Lower lobe of right lung (tissue), 2 donors: ENCODE measurements around the gene TMC4. TPM values are rescaled to one million over a fixed set of nuclear protein-coding genes. Genes with fewer than 3 reads are reported as not detected.
A peak's percentile ranks its signal among the peaks of the same experiment; 100 is the strongest.

Source experiments
- ATAC-seq, 2 donors: fragments of 200-7000 bp; cut with Tn5 transposase; one replicate each; pipeline ENCODE4 v1.9.1; 2020 to 2022; ENCODE audit warnings: mild to moderate bottlenecking in 2 of 2, moderate library complexity in 2 of 2
- DNase-seq: peaks from one replicate; pipeline ENCODE4 v3.0.0-alpha.2; 2020
- H3K27ac ChIP-seq: fragments of 200-600 bp; one replicate; pipeline ENCODE4 v1.8.0; 2022
- H3K27me3 ChIP-seq: fragments of 200-600 bp; one replicate; pipeline ENCODE4 v1.8.0; 2022; ENCODE audit warnings: low read depth
- H3K36me3 ChIP-seq: fragments of 200-600 bp; one replicate; pipeline ENCODE4 v1.8.0; 2022; ENCODE audit warnings: mild to moderate bottlenecking
- H3K4me1 ChIP-seq: fragments of 200-600 bp; one replicate; pipeline ENCODE4 v1.8.0; 2022
- H3K4me3 ChIP-seq: fragments of 200-600 bp; one replicate; pipeline ENCODE4 v1.8.0; 2022; ENCODE audit warnings: mild to moderate bottlenecking
- H3K9me3 ChIP-seq: fragments of 200-600 bp; one replicate; pipeline ENCODE4 v1.8.0; 2022
- intact Hi-C: fragments of 100-400 bp; cut with DNase I; formaldehyde crosslinking; loops from one replicate; pipeline ENCODE4 v1.11.0; 2022
- total RNA-seq: library from RNA; stranded (reverse); fragmentation: NEBNext Ultra II Directional; extraction: Animal tissue kit (Norgen Biotek cat#: 25700); gene quantifications from one replicate; pipeline ENCODE4 v1.2.1, GENCODE V29; 2021
- TF ChIP-seq, protein P1 (sequence below): fragments of 200-600 bp; IDR thresholded peaks from one replicate; pipeline ENCODE4 v1.8.0; 2022; ENCODE audit warnings: antibody characterized with exemption, mild to moderate bottlenecking
- donor health status: DM: no; HTN: yes; CAD: no; lungs with severe emphysema.

Gene TMC4
- total RNA-seq, 1 donor from 2014 or later, result 57.6 TPM

DNA sequence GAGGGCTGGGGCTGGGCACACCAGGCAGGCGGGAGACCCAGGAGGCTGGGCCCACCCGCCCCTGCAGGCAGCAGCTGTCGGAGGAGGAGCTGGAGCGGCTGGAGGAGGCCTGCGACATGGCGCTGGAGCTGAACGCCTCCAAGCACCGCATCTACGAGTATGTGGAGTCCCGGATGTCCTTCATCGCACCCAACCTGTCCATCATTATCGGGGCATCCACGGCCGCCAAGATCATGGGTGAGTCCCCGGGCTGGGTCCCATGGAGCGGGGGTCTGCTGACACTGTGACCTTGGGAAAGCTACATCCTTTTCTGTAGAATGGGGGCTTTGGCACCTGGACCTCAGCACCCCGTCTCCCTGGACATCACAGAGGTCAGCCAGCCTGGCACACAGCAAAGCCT, 49.3 kb downstream of the TMC4 start:
- H3K9me3 ChIP-seq, result no peaks in the 10 kb centered on the region
- intact Hi-C loops, result no loop called here

DNA sequence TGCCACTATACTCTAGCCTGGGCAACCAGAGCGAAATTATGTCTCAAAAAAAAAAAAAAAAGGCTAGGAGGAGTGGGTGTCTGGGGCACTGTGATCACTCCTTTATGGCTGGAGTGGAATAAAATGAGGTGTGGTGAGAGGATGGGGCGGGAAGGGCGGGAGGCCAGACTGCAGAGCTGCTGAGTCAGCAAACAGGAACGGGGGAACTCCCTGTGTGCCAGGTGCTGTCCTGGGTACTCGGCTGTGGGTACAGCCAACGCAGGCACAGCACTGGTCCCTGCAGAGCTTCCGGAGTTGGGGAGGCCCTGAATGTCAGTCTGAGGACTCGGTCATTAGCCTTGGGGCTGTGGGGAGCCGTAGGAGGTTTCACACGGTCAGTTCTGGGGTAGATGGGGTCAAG, 51.7 kb downstream of the TMC4 start:
- H3K4me1 ChIP-seq, result peaks cover 9% of the 10 kb centered on the region
- H3K27me3 ChIP-seq, result no peaks in the 10 kb centered on the region
- no peak overlapping the region for H3K27ac ChIP-seq
- no peak for ATAC-seq
- no peak overlapping the region for H3K4me3 ChIP-seq
- no peaks in the 10 kb centered on the region for H3K9me3 ChIP-seq
- intact Hi-C loops, result no loop called here
- H3K36me3 ChIP-seq, result peaks cover 82% of the 10 kb centered on the region
- TF ChIP-seq, protein P1, sequence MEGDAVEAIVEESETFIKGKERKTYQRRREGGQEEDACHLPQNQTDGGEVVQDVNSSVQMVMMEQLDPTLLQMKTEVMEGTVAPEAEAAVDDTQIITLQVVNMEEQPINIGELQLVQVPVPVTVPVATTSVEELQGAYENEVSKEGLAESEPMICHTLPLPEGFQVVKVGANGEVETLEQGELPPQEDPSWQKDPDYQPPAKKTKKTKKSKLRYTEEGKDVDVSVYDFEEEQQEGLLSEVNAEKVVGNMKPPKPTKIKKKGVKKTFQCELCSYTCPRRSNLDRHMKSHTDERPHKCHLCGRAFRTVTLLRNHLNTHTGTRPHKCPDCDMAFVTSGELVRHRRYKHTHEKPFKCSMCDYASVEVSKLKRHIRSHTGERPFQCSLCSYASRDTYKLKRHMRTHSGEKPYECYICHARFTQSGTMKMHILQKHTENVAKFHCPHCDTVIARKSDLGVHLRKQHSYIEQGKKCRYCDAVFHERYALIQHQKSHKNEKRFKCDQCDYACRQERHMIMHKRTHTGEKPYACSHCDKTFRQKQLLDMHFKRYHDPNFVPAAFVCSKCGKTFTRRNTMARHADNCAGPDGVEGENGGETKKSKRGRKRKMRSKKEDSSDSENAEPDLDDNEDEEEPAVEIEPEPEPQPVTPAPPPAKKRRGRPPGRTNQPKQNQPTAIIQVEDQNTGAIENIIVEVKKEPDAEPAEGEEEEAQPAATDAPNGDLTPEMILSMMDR, result no peak
- no peak for DNase-seq

More for the DNA sequence above, 49.3 kb downstream of the TMC4 start:
- no peak for DNase-seq
- TF ChIP-seq, protein P1, result no peak
- no peak for ATAC-seq
- peaks cover 99% of the 10 kb centered on the region for H3K36me3 ChIP-seq
- H3K27me3 ChIP-seq, result no peaks in the 10 kb centered on the region
- no peak overlapping the region for H3K4me3 ChIP-seq
- H3K4me1 ChIP-seq, result no peaks in the 10 kb centered on the region
- no peak overlapping the region for H3K27ac ChIP-seq

DNA sequence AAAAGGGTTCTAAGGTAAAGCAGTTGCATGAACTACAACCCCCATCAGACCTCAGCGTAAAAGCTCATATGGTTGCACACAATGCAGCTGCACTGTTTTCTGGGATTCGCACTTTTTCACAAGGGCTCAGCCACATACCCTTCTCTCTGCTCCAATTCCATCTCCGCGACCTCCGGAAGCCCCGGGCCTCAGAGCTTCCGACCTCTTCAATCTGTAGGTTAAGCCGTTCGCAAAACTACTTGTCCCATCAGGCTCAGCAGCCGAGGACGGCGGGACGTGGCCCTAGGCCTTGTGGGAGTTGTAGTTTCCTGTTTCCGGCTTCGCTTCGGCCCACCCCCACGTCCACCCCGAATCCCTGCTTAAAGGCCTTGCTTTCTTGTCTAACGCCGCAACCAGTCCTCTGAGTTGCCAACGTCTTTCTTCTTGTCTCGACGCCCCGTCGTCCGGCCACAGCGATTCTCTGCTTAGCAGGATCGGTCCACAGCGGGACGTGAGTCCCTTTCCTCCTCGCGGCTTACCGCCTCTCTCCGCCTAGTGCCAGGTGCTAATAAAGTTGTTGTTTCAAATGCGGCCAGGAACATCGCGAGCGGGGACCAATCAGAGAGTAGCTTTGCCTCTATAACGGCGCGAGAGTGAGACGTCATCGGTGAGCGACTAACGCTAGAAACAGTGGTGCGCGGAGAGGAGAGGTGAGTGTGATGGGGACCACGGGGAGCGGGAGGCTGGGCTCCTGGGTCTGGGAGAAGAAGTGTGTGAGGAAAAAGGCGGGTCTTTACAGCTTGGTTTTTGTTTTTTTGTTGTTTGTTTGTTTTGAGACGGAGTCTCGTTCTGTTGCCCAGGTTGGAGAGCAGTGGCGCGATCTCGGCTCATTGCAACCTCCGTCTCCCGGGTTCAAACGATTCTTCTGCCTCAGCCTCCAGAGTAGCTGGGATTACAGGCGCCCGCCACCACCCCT, 57.6 kb downstream of the TMC4 start, which contains the start of the genes PRPF31 and TFPT:
TSS of gene PRPF31 (plus strand) at position 646 of the 955 bp plus-strand sequence. CDS start 2,525 bp downstream, outside the sequence.
TSS of gene TFPT (minus strand) at position 549 of the 955 bp plus-strand sequence. CDS start at position 161, 388 bp downstream.
- DNase-seq (peak; percentile 98), ATAC-seq (peak; percentile 96 to 98)
- peaks cover 27% of the 10 kb centered on the region for H3K4me1 ChIP-seq
- intact Hi-C loops, result no loop called here
- no peaks in the 10 kb centered on the region for H3K27me3 ChIP-seq
- peak within 1 kb of the TSS; percentile 77 for H3K4me3 ChIP-seq
- H3K36me3 ChIP-seq, result peaks cover 36% of the 10 kb centered on the region
- TF ChIP-seq, protein P1, result no peak
- H3K27ac ChIP-seq, result peak within 1 kb of the TSS; percentile 90
- no peaks in the 10 kb centered on the region for H3K9me3 ChIP-seq

DNA sequence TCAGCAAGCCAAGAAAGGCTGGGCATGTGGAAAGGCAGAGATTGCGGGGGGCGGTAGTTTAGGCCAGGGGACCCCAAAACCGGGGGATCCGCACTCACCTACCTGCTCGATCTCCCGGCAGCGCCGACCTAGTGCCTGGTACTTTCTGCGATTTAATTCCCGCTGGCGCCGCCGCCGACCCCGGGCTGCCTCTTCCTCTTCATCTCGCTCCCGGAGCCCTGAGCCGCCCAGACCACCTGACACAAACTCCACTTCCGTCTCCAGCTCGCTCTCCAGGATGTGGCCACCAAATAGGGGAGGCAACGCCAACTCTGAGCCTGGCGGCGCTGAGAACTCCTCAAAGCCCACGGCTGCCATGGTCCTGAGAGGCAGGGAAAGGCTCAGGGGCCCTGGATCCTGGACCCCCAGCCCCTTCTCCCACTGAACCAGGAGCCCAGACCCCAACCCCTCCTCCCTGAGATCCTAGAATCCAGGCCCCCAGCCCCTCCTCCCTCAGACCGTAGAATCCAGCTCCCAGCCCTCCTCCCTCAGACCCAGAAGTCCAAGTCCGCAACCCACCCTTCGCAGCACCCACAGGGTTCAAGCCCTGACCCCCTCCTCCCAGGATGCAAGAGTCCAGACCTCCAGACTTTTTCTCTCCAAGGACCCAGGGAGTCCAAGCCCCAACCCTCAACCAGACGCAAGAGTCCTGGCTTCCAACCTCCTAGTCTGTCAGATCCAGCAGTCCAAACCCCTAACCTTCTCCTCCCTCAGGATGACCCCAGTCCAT, 58.4 kb downstream of the TMC4 start:
- peak overlapping the region; percentile 90 for H3K27ac ChIP-seq
- TF ChIP-seq, protein P1, result no peak
- intact Hi-C loops, result no loop called here
- H3K27me3 ChIP-seq, result no peaks in the 10 kb centered on the region
- peaks cover 27% of the 10 kb centered on the region for H3K4me1 ChIP-seq
- H3K4me3 ChIP-seq, result peak overlapping the region; percentile 77
- peaks cover 36% of the 10 kb centered on the region for H3K36me3 ChIP-seq
- peak; percentile 54 to 57 for ATAC-seq
- H3K9me3 ChIP-seq, result no peaks in the 10 kb centered on the region
- peak; percentile 66 for DNase-seq

Other genes starting within 250 kb of the TMC4 start
- 0.21 TPM for gene CACNG8, start 210.2 kb downstream of the TMC4 start, total RNA-seq
- gene CACNG6, start 181.5 kb downstream of the TMC4 start, total RNA-seq, result 2.2 TPM
- gene VSTM1, start 109.3 kb downstream of the TMC4 start, total RNA-seq, result 1.7 TPM
- gene TARM1, start 91.8 kb downstream of the TMC4 start, total RNA-seq, result not detected
- gene OSCAR, start 72.4 kb downstream of the TMC4 start, total RNA-seq, result 77.8 TPM
- 119 TPM for gene NDUFA3, start 70.3 kb downstream of the TMC4 start, total RNA-seq
- gene TFPT, start 57.5 kb downstream of the TMC4 start, total RNA-seq, result 22.1 TPM
- gene PRPF31, start 57.4 kb downstream of the TMC4 start, total RNA-seq, result 43.5 TPM
- gene CNOT3, start 35.4 kb downstream of the TMC4 start, total RNA-seq, result 44.6 TPM
- gene LENG1, start 13.4 kb downstream of the TMC4 start, total RNA-seq, result 8.0 TPM
- gene MBOAT7, start 16.4 kb upstream of the TMC4 start, total RNA-seq, result 65.5 TPM
- 33.8 TPM for gene TSEN34, start 18.1 kb upstream of the TMC4 start, total RNA-seq
- gene RPS9, start 27.7 kb upstream of the TMC4 start, total RNA-seq, result 1,086 TPM
- 85.6 TPM for gene LILRB3, start 49.8 kb upstream of the TMC4 start, total RNA-seq
- 36.9 TPM for gene LILRA6, start 69.6 kb upstream of the TMC4 start, total RNA-seq
- 16.0 TPM for gene LILRB5, start 84.1 kb upstream of the TMC4 start, total RNA-seq
- gene LILRB2, start 108.0 kb upstream of the TMC4 start, total RNA-seq, result 26.1 TPM
- gene LILRA5, start 140.0 kb upstream of the TMC4 start, total RNA-seq, result 21.9 TPM
- gene LILRA4, start 166.0 kb upstream of the TMC4 start, total RNA-seq, result 6.6 TPM
- 176 TPM for gene LAIR1, start 191.8 kb upstream of the TMC4 start, total RNA-seq
- not detected for gene TTYH1, start 242.3 kb upstream of the TMC4 start, total RNA-seq